ENCODE data around the gene SLC6A6.

SLC6A6 gene

DNA sequence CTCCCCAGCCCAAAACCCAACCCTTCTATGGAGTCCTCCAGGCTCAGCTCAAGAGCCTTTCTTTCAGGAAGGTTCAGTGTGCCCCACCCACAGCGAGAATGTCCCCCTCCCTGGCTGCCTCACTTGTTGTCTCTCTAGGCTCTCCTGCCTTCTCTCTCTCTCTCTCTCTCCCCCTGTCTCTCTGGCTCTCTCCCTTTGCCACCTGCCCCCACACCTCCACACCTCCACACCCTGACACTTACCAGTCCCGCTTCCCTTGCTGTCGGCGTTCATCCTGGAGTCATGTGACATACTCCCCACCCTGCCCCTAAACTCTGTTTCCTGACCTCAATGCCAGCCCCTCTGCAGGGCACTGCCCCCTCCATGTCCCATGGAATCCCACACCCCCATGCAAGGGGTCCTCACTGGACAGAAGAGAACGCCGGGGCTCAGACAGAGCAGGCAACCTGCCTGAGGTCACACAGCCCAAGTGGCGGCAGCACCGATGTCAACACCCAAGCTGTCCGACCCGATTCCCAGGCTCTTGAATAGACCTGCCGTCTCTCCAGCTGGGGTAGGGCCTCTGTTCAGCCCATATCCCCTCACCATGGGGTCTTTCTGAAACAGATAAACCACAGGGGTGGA lies 28.5 kb upstream of the SLC6A6 start:
- no peak for DNase-seq

- no peak for DNase-seq
Measured at GRCh38 chr3:14374444-14374883, 27.9 kb upstream of the SLC6A6 start.

GRCh38 chr3:14375192-14375591 lies 27.2 kb upstream of the SLC6A6 start:
- DNase-seq = no peak

GRCh38 chr3:14376348-14377043 lies 25.9 kb upstream of the SLC6A6 start:
- DNase-seq = no peak

- no peak for DNase-seq
Measured at GRCh38 chr3:14377044-14377837, 25.2 kb upstream of the SLC6A6 start.

GRCh38 chr3:14377838-14378169 lies 24.6 kb upstream of the SLC6A6 start:
- no peak for DNase-seq

- DNase-seq = no peak
Measured at GRCh38 chr3:14378415-14378814, 24.0 kb upstream of the SLC6A6 start.

GRCh38 chr3:14379843-14380242 lies 22.6 kb upstream of the SLC6A6 start:
- no peak for DNase-seq

- DNase-seq = no peak
Measured at GRCh38 chr3:14386254-14386653, 16.2 kb upstream of the SLC6A6 start.

- DNase-seq = no peak
Measured at GRCh38 chr3:14388201-14388600, 14.2 kb upstream of the SLC6A6 start.

DNA sequence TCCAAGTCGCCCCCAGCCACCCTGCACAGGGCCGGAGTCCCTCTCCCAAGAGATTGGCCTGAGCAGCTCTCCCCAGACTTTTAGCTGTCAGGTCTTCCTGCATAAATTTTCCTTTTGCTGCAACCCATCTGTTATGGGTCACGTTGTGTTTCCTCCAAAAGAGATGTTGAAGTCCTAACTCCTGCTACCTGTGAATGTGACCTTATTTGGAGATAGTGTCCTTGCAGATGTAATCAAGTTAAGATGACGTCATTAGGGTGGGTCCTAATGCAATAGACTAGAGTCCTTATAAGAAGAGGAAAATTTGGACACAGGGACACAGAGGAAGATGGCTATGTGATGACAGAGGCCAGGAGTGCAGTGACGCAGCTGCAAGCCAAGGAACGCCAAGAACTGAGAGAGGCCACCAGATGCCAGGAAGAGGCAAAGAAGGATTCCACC lies 13.2 kb upstream of the SLC6A6 start:
- DNase-seq = no peak

DNA sequence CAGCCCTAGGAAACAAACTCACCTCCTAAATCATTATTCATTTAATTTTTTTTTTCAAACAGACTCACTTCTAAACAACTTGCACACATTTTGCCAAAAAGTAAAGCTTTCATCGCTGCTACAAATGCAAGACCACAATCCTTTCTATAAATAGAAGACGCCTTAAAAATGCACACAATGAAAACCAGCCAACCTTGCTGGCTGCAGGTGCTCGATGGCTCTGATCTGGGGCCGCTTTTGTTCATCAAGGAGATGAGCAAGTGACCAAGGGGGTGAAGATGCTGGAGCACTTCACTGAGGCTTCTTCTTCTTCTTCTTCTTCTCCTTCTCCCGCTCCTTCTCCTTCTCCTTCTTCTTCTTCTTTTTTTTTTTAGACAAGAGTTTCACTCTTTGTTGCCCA lies 12.7 kb upstream of the SLC6A6 start:
- no peak for DNase-seq

DNA sequence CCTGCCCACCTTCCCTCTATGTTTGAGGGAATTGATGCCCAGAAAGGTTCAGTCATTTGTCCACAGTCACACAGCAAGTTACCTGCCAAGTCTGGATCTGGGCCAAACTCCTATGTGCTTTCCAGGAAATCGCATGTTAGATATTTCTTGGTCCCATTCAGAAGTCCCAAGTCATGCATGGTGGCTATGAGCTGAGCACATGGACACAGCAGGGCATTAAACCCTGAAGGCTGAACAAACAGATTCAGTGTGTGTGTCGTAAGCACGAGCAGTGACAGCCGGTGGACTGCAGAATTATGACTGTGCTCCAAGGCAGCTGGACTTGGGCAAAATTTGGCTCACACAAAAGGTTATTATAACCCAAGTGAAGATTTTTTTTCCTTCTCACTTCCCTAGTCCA lies 11.4 kb upstream of the SLC6A6 start:
- no peak for DNase-seq

DNA sequence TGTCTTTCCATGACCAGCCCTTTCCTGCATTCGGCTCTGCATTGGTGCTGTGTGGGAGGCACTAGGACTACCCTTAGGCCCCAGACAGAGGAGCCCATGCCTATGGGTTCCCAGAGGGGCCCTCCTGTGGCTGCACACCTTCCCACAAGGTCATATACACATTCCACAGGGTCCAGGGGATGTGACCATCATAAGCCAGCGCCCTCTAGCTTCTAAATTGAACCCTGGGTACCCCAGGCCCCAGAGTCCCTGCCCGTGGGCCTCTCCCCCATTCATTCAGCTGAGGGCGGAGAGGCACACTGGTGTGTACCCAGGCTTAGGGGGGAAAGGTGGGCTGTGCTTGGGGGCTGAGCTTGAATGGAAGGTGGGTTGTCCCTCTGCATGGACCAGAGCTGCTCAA lies 10.2 kb upstream of the SLC6A6 start:
- DNase-seq = no peak

- no peak for DNase-seq
Measured at GRCh38 chr3:14392803-14393319, 9.5 kb upstream of the SLC6A6 start.

DNA sequence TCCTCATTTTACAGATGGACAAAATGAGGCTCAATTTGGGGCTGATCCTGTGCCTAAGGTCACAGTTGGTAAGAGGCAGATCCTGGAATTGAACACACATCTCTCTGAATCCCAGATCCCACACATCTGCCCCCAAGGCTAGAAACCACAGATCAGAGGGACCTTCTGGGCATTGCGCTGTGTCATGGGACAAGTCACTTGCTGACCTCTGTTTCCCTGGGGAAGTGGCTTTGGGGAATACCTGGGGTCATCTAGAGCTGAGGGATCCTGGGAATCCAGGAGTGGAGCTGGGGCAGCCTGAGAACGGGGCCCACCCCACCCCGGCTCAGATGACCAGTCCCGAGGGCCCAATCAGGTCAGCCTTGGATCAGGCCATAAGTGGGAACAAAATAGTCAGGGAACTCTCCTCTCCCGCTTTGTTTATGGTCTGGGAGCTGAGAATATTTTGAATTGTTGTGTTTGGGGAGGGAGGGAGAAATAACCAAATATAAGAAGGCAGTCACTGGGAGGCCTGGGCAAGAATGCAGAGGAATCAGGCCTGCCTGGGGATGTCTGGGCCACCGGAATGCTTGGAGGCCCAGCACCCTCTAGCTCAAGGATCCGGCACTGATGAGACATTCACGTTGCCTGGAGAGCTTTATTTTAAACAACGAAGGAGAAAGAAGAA lies 8.8 kb upstream of the SLC6A6 start:
- DNase-seq = no peak

GRCh38 chr3:14396031-14396692 lies 6.2 kb upstream of the SLC6A6 start:
- DNase-seq = no peak

DNA sequence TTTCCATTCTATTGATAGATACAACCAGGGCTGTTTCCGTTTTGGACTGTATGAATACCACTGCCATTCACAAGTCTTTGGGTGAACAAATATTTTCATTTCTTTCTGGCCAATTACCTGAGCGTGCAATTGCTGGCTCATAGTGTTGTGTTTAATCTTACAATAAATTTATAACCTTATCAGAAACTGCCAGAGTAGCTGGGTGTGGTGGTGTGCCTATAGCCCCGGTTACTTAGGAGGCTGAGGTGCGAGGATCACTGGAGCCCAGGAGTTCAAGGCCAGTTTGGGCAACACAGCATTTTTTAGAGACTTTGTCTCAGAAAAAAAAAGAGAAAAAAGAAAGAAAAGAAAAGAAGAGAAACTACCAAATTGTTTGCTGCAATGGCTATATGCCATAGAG lies 5.4 kb upstream of the SLC6A6 start:
- no peak for DNase-seq

DNA sequence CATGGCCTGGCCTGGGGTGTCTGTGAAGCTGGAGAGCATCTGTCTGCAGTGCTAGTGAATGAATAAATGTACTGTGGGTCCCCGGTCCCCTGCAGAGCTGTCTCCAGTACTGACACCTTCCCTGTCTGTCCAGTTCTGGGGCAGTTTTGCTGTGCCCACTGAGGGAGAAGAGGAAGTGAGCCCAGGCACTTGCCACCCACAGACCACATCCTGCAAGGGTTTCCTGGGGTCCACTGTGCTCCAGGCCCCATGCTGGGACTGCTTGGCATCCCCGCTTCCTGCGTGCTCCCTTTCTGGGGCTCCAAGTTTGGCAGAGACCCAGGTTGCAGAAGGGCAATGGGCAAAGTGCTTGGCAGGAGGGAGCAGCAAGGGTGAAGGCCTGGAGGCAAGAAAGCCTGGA lies 4.9 kb upstream of the SLC6A6 start:
- DNase-seq = no peak

GRCh38 chr3:14397940-14398796 lies 4.2 kb upstream of the SLC6A6 start:
- no peak for DNase-seq

DNA sequence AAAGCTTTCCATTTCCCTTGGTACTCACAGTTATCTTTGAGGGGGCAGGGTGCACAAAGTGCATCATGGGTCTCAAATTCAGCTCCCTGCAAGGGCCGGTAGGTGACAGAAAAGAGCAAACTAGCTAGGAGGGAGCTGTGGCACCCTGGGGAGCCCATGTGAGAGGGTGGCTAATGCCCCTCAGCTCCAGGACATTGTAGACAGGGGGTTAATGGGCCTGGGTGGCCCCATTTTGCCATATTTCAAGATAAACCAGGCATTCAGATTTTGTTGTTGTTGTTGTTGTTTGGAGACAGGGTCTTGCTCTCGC lies 3.7 kb upstream of the SLC6A6 start:
- DNase-seq = no peak
